Transverse colon (tissue), 4 donors: Measurements from ENCODE around the gene POLR3A. TPM values are rescaled to one million over a fixed set of nuclear protein-coding genes. Genes with fewer than 3 reads are reported as not detected.

ENCODE experiments used
- DNase-seq: peaks from one replicate; pipeline ENCODE4 v3.0.0-alpha.2; 2019
- H3K27ac ChIP-seq, 4 donors: fragments of 200-600 bp; sonication (generic); 2 replicates each; pipeline ENCODE4 v1.5.1; 2016 to 2018; ENCODE audit warnings: inconsistent platforms in 4 of 4
- H3K27me3 ChIP-seq: fragments of 200-600 bp; sonication (generic); 2 replicates; pipeline ENCODE4 v1.5.1; 2017; ENCODE audit warnings: inconsistent platforms
- H3K36me3 ChIP-seq, 4 donors: fragments of 200-600 bp; sonication (generic); 2 replicates each; pipeline ENCODE4 v1.5.1; 2017 to 2019; ENCODE audit warnings: inconsistent platforms in 4 of 4
- H3K4me1 ChIP-seq, 4 donors: fragments of 200-600 bp; sonication (generic); 2 replicates each; pipeline ENCODE4 v1.5.1; 2017 to 2020; ENCODE audit warnings: inconsistent platforms in 4 of 4
- H3K4me3 ChIP-seq, 4 donors: fragments of 200-600 bp; sonication (generic); 1 replicate in 1 of 4; 2 replicates in 3 of 4; pipeline versions ENCODE4 v1.5.1 to v1.6.1; 2017 to 2019; ENCODE audit warnings: inconsistent platforms in 4 of 4
- H3K9me3 ChIP-seq, 2 donors: fragments of 200-600 bp; sonication (generic); 2 replicates each; pipeline ENCODE4 v1.5.1; 2017 to 2019; ENCODE audit warnings: inconsistent platforms in 2 of 2
- EP300 ChIP-seq: sonication (generic); formaldehyde crosslinking; IDR thresholded peaks from one replicate; pipeline ENCODE4 v1.6.1; 2017; ENCODE audit warnings: antibody characterized with exemption, low read depth
- POLR2A ChIP-seq: fragments of 450-650 bp; IDR thresholded peaks from one replicate; pipeline ENCODE4 v1.6.1; 2016; ENCODE audit warnings: antibody characterized with exemption, mild to moderate bottlenecking, moderate library complexity
- POLR2AphosphoS5 ChIP-seq, 3 donors: sonication (generic); formaldehyde crosslinking; IDR thresholded peaks; one replicate each; pipeline ENCODE4 v1.6.1; 2016; ENCODE audit warnings: antibody characterized with exemption in 3 of 3
- WGBS, 2 donors: methylation state at CpG; one replicate each; pipeline ENCODE4 v1.1.5; 2018; ENCODE audit warnings: low coverage in 1 of 2; 5-methylcytosine and 5-hydroxymethylcytosine counted together
- in situ Hi-C, 4 donors: fragments of 200-750 bp; cut with MboI; loops; one replicate each; pipeline versions ENCODE4 v1.15.0 to v1.15.1; 2017; ENCODE audit warnings: low sequenced_read_pairs in 3 of 4, low pct_ligation_motif_present in 1 of 4, low pct_unique_long_range_greater_than_20kb in 1 of 4
- intact Hi-C: fragments of 100-400 bp; cut with DNase I; formaldehyde crosslinking; loops from one replicate; pipeline ENCODE4 v1.15.1; 2023; ENCODE audit warnings: low total_unique reads
- total RNA-seq, 4 donors: library from RNA; depleted of rRNA; stranded (reverse); fragments of >200 nt; gene quantifications; one replicate each; pipeline ENCODE4 v1.1.0, GENCODE V29; 2016
- TF ChIP-seq, protein P1 (sequence below), 5 experiments: fragments of 200-600 bp in 3 of 5; fragments of 450-650 bp in 2 of 5; sonication (generic) in 3 of 5; IDR thresholded peaks; 1 replicate in 2 of 5; 2 replicates in 3 of 5; pipeline ENCODE4 v1.5.1; 2016 to 2017; ENCODE audit warnings: antibody characterized with exemption in 5 of 5, inconsistent platforms in 3 of 5, mild to moderate bottlenecking in 2 of 5, moderate library complexity in 1 of 5

The POLR3A gene
- total RNA-seq, 4 donors from 2014 or later, result 8.0 to 16.8 (median 13.1) TPM

DNA sequence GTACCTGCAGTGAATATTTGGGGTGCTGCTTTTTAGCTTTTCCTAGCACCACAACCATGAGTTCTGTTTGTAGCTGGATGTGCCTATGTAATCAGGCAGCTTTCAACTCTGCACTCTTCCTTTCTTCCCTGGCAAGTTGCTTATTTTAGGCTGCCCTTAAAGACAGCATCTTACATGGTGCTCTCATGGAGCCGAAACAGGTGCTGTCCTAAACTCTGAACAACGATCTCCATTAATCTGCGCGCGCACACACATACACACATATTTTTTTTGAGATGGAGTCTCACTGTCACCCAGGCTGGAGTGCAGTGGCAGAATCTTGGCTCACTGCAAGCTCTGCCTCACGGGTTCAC lies 13.4 kb upstream of the POLR3A start:
- Histone ChIP-seq H3K4me3 (no peak overlapping the region), H3K27ac (no peak overlapping the region), H3K4me1 (peaks cover 0 to 10% (median 2%) of the 10 kb centered on the region in 4 donors), H3K36me3 (peaks cover 0 to 25% (median 9%) of the 10 kb centered on the region in 4 donors), H3K9me3 (no peaks in the 10 kb centered on the region), H3K27me3 (no peaks in the 10 kb centered on the region)
- WGBS, 2 donors, result 98% methylated on average over 6 of the region's 6 CpGs; no CpG with 5 or more reads in 1 of the 2 donors
- TF ChIP-seq, protein P1, sequence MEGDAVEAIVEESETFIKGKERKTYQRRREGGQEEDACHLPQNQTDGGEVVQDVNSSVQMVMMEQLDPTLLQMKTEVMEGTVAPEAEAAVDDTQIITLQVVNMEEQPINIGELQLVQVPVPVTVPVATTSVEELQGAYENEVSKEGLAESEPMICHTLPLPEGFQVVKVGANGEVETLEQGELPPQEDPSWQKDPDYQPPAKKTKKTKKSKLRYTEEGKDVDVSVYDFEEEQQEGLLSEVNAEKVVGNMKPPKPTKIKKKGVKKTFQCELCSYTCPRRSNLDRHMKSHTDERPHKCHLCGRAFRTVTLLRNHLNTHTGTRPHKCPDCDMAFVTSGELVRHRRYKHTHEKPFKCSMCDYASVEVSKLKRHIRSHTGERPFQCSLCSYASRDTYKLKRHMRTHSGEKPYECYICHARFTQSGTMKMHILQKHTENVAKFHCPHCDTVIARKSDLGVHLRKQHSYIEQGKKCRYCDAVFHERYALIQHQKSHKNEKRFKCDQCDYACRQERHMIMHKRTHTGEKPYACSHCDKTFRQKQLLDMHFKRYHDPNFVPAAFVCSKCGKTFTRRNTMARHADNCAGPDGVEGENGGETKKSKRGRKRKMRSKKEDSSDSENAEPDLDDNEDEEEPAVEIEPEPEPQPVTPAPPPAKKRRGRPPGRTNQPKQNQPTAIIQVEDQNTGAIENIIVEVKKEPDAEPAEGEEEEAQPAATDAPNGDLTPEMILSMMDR (IDR thresholded peaks at IDR 0.05), result no peak
- peak in 1 of 3 donors; percentile 1 for TF ChIP-seq POLR2AphosphoS5 (IDR thresholded peaks at IDR 0.05)
- in situ Hi-C loops, result loop anchor here in 3 of 4 donors (10.0 to 25.0 kb wide), 3 partner anchors 262 to 1152 kb away; no protein-coding TSS in a partner anchor
- intact Hi-C loops, result loop anchor here (10.0 kb wide), 1 partner anchor 1022 kb away; the partner anchor contains the start of gene ZMIZ1
- DNase-seq, result no peak

DNA sequence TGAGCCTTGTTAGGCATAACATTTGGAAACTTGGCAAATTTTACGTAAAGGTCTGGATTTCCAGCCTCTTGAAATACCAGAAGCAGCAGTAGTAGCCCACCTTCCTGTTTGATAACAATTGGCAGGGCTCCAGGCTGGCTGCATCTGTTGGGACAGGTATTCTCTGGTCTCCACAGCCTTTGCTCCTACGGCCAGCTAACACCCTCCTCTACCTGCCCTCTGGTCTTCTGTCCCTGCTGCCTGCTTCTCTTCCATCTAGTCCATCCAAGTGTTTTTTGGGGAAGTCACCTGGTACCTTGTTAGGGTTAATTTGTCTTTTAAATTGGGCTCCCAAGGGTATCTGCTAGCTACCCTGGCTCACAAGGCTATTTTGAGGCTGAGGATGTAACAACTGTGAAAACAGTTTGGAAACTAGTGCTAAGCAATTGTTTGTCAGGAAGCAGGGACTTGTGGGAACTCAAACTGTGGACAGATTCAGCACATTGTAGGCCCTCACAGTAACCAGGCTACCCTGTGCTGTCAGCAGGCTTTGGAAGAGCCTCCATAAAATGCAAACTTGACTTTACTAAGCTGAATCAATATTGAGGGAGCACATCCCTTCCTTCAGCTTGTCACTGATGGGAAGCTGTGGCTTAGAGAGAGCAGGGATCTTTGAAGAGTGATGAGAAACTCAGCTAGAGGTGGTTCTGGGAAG lies 12.9 kb upstream of the POLR3A start:
- DNase-seq, result no peak
- Histone ChIP-seq H3K27me3 (no peaks in the 10 kb centered on the region), H3K4me3 (no peak overlapping the region), H3K36me3 (peaks cover 0 to 30% (median 12%) of the 10 kb centered on the region in 4 donors), H3K4me1 (peaks cover 0 to 10% (median under 1%) of the 10 kb centered on the region in 4 donors), H3K27ac (no peak overlapping the region), H3K9me3 (no peaks in the 10 kb centered on the region)
- in situ Hi-C loops (loop anchor here in 3 of 4 donors (10.0 to 25.0 kb wide), 3 partner anchors 263 to 1153 kb away; no protein-coding TSS in a partner anchor), intact Hi-C loops (loop anchor here (10.0 kb wide), 1 partner anchor 1023 kb away; the partner anchor contains the start of gene ZMIZ1)
- TF ChIP-seq POLR2A (no peak), EP300 (no peak)
- 81% methylated on average over 2 of the region's 2 CpGs; no CpG with 5 or more reads in 1 of the 2 donors for WGBS, 2 donors

DNA sequence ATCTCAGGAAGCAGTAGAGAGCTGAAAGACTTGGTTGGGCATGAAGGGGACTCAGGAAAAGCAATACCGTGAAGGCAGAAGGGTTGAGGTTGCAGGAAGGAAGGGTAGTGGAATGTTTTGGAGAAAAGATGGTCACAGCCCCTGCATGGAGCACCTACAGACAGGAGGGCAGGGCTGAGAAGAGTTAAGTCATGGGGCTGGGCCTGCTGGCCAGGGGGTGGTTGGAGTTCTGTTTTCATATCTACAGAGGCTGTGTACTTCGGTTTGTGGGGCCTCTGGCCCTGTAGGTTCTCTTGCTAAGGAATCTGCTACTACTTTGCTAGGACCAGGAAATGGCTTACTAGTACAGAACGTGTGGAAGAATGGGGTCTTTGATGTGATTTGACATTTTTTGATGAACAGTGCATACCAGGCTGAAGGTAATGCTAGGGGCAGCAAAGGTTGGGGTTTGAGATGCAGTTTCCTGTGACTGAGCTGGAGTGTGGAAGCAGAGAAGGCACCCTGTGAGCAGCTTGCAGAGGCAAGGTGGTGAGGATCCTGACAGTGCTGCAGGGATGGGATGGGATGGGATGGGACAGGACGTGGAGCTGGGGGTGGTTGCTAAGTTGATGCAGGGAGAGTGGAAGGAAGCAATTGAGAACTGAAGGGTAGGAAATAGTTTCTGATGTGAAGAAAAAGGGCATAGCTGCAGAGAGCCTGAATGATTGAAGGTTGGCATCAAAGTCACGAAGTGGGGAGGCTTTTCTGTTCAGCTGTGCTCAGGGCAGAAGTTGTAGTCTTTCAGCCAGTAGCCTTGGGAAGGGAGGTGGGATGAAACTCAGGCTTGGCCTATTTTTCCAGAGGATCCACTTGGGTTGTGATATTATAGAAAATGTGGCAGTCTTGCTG lies 12.1 kb upstream of the POLR3A start:
- WGBS, 2 donors, result 76 to 77% methylated on average over 4 to 5 of the region's 5 CpGs
- Histone ChIP-seq H3K36me3 (peaks cover 0 to 38% (median 16%) of the 10 kb centered on the region in 4 donors), H3K9me3 (no peaks in the 10 kb centered on the region)

DNA sequence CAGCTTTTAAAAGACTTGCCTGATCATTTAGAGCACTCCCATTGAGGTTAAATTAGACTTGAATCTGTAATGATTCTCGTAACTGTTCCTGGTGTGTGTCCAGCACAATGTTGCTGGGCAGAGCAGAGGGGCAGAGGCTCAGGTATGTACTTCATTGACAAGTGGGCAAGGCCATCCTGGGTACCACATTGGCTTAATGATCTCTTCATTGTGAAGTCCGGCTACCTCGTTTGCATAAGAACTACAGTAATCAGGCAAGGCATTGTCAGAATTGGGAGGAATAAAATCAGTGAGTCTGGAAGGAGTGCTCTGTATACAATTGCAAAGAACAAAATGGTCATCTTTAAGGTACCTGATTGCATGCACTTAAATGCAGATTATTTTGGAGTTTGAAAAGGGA lies 10.4 kb upstream of the POLR3A start:
- no peaks in the 10 kb centered on the region for H3K9me3 ChIP-seq
- WGBS, 2 donors, result 73 to 80% methylated on average over 1 to 3 of the region's 3 CpGs
- H3K4me1 ChIP-seq, result peaks cover 5 to 35% (median 21%) of the 10 kb centered on the region in 4 donors
- peaks cover 0 to 46% (median 20%) of the 10 kb centered on the region in 4 donors for H3K36me3 ChIP-seq
- H3K27me3 ChIP-seq, result no peaks in the 10 kb centered on the region
- TF ChIP-seq POLR2AphosphoS5 (IDR thresholded peaks at IDR 0.05) (no peak), EP300 (no peak), POLR2A (no peak)
- TF ChIP-seq, protein P1 (IDR thresholded peaks at IDR 0.05), result no peak
- DNase-seq, result no peak
- H3K27ac ChIP-seq, result no peak overlapping the region
- H3K4me3 ChIP-seq, result no peak overlapping the region
- in situ Hi-C loops (loop anchor here in 3 of 4 donors (10.0 to 25.0 kb wide), 3 partner anchors 265 to 1155 kb away; no protein-coding TSS in a partner anchor), intact Hi-C loops (loop anchor here (2.0 to 10.0 kb wide), 2 partner anchors 1025 to 1157 kb away; partner anchors contain the start of gene ZMIZ1)

More for the DNA sequence above, 12.1 kb upstream of the POLR3A start:
- H3K27ac ChIP-seq, result no peak overlapping the region
- in situ Hi-C loops, result loop anchor here in 3 of 4 donors (10.0 to 25.0 kb wide), 3 partner anchors 263 to 1153 kb away; no protein-coding TSS in a partner anchor
- DNase-seq, result no peak
- H3K27me3 ChIP-seq, result no peaks in the 10 kb centered on the region
- peaks cover 0 to 18% (median 5%) of the 10 kb centered on the region in 4 donors for H3K4me1 ChIP-seq
- TF ChIP-seq POLR2AphosphoS5 (IDR thresholded peaks at IDR 0.05) (no peak), EP300 (no peak), POLR2A (no peak)
- TF ChIP-seq, protein P1 (IDR thresholded peaks at IDR 0.05), result no peak
- no peak overlapping the region for H3K4me3 ChIP-seq
- intact Hi-C loops, result loop anchor here (2.0 to 10.0 kb wide), 2 partner anchors 1023 to 1155 kb away; partner anchors contain the start of gene ZMIZ1
